GM12875 (cell line): ENCODE measurements around the gene UGT1A8.
"Not testable (repeated sequence)": the region's sequence is repeated elsewhere in the genome, so short reads cannot be mapped to it uniquely, and the experiment has no call there.

Experiments
- H3K4me3 ChIP-seq: one replicate; pipeline ENCODE4 v1.5.1; 2011; ENCODE audit warnings: low read depth, low read length, control low read depth
- TF ChIP-seq, protein P1 (sequence below): IDR thresholded peaks from 2 replicates; pipeline ENCODE4 v1.5.1; 2011; ENCODE audit warnings: low read depth, mild to moderate bottlenecking, control low read depth, inconsistent platforms, low read length, moderate library complexity, borderline replicate concordance; ENCODE audit not compliant: insufficient read depth

UGT1A8 gene

DNA sequence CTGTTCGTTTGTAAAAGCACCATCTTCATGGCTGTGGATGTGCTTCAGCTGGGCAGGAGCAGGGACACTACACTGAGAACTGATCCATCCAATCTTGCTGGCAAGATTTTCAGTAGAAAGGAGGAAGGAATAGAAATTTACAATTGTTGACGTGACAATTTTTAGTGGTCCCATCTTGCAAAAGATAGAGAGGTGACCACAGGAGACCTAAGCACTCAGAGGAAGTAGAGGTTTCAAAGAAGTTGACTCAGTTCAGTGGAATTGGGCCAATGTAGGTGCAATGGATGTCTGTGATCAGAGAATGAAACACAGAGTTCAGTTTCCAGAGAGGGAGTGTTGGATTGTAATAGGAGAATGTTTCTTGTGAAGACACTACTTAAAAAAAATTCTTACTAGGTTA lies 96.7 kb downstream of the UGT1A8 start:
- H3K4me3 ChIP-seq = no peak overlapping the region
- TF ChIP-seq, protein P1, sequence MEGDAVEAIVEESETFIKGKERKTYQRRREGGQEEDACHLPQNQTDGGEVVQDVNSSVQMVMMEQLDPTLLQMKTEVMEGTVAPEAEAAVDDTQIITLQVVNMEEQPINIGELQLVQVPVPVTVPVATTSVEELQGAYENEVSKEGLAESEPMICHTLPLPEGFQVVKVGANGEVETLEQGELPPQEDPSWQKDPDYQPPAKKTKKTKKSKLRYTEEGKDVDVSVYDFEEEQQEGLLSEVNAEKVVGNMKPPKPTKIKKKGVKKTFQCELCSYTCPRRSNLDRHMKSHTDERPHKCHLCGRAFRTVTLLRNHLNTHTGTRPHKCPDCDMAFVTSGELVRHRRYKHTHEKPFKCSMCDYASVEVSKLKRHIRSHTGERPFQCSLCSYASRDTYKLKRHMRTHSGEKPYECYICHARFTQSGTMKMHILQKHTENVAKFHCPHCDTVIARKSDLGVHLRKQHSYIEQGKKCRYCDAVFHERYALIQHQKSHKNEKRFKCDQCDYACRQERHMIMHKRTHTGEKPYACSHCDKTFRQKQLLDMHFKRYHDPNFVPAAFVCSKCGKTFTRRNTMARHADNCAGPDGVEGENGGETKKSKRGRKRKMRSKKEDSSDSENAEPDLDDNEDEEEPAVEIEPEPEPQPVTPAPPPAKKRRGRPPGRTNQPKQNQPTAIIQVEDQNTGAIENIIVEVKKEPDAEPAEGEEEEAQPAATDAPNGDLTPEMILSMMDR = no peak

GRCh38 chr2:233718552-233718951 lies 101.1 kb downstream of the UGT1A8 start, which contains the start of gene UGT1A4:
TSS of gene UGT1A4 (plus strand) at chr2:233718736. CDS start at chr2:233718821, 85 bp downstream.
- H3K4me3 ChIP-seq = no peak within 1 kb of the TSS
- TF ChIP-seq, protein P1 = no peak

- H3K4me3 ChIP-seq = no peak within 1 kb of the TSS
- TF ChIP-seq, protein P1 = no peak
Measured at GRCh38 chr2:233728723-233729301, 111.4 kb downstream of the UGT1A8 start, which contains the start of gene UGT1A3. TSS of gene UGT1A3 (plus strand) at chr2:233729042. CDS start at chr2:233729127, 85 bp downstream.

GRCh38 chr2:233736868-233737653 lies 119.6 kb downstream of the UGT1A8 start:
- not testable (repeated sequence) for H3K4me3 ChIP-seq

DNA sequence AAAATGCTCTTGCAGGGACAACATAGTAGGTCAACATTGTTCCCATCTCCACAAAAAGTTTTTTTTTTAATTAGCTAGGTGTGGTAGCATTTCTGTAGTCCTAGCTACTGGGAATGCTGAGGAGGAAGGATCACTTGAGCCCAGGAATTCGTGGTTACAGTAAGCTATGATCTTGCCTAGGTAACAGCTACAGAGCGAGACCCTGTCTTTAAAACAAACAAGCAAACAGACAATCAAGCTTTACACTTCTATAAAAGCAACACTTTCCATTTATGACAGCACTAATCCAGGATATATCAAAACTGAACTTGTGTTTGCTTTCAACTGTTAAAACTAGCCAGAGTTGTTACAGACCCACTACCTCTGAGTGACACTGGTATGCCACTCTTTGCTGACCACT lies 123.4 kb downstream of the UGT1A8 start:
- TF ChIP-seq, protein P1 = no peak

DNA sequence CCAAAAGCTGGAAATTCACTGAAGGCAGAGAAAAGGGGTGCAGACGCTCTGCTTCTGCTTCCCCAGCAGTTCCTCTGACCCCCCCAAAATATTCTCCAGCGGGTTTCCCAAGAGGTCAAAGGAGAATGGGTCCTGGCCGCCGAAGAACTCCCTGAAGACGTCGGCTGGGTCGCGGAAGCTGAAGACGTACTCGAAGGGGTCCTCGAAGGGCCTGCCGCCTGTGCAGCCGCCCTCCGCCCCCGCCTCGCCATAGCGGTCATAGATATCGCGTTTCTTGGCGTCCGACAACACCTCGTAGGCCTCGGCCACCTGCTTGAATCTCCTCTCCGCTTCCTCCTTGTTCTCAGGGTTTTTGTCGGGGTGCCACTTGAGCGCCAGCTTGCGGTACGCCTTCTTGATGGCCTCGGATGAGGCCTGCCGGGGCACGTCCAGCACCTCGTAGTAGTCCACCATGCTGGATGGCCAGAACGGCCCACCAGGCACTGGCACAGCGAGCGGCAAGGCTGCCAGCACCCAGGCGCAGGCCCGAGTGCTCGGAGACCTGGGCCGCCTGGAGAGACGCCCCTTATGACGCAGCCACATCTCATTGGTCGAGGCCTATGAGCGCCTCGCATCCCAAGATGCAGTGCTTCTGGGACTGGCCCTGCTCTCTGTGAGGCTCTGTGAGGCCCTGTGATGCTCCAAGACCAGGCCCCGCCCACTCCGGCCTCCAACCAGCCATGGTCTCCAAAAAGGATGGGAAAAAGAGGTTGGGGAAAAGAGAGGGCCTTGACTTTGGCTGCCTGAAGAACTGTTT lies 126.2 kb downstream of the UGT1A8 start:
- no peak overlapping the region for H3K4me3 ChIP-seq
- TF ChIP-seq, protein P1 = no peak

More for the DNA sequence above, 123.4 kb downstream of the UGT1A8 start:
- H3K4me3 ChIP-seq = no peak overlapping the region

DNA sequence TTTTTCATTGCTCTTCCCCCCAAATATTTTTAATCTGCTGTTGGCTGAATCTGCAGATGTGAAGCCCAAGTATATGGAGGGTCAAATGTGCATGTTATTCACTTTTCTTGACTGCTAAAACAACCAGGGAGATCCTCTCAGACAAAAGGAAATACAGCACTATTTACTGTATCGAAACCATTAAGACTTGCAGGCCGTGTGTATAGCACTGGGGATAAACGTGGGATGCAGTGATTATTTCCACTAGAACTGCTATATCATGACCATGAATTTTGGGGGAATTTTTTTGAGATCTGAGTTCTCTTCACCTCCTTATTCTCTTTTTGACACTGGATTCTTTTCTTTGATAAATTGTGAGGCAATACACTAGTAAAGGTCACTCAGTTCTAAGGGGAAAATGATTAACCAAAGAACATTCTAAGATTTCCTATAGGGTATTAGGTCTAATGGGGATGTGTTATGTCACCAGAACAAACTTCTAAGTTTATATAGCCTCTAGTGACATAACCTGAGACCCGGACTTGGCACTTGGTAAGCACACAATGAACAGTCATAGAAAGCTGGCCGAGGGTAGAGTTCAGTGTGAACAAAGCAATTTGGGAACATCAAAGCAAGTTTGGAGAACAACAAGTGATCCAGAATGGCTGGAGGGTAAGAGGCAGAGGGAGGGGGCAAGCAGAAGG lies 127.8 kb downstream of the UGT1A8 start:
- TF ChIP-seq, protein P1 = no peak
- no peak overlapping the region for H3K4me3 ChIP-seq

- not testable (repeated sequence) for H3K4me3 ChIP-seq
Measured at GRCh38 chr2:233745838-233746237, 128.4 kb downstream of the UGT1A8 start.
